ENCODE measurements around the gene QRICH2.
"Not testable (repeated sequence)": the region's sequence is repeated elsewhere in the genome, so short reads cannot be mapped to it uniquely, and the experiment has no call there.

Gene QRICH2

GRCh38 chr17:76276461-76277299 lies 31.4 kb downstream of the QRICH2 start:
- DNase-seq: no peak

- no peak for DNase-seq
Observed at GRCh38 chr17:76276069-76276431, 32.0 kb downstream of the QRICH2 start.

- DNase-seq: no peak
Observed at GRCh38 chr17:76275382-76276068, 32.6 kb downstream of the QRICH2 start.

- DNase-seq: no peak
Observed at GRCh38 chr17:76274112-76274956, 33.7 kb downstream of the QRICH2 start.

GRCh38 chr17:76273445-76274111 lies 34.5 kb downstream of the QRICH2 start:
- no peak for DNase-seq

GRCh38 chr17:76272541-76273444 lies 35.3 kb downstream of the QRICH2 start:
- DNase-seq: no peak

GRCh38 chr17:76271669-76272540 lies 36.2 kb downstream of the QRICH2 start:
- no peak for DNase-seq

- DNase-seq: no peak
Observed at GRCh38 chr17:76270770-76271668, 37.1 kb downstream of the QRICH2 start.

GRCh38 chr17:76270127-76270592 lies 37.9 kb downstream of the QRICH2 start:
- no peak for DNase-seq

GRCh38 chr17:76268991-76269981 lies 38.8 kb downstream of the QRICH2 start:
- no peak for DNase-seq

GRCh38 chr17:76268015-76268749 lies 39.9 kb downstream of the QRICH2 start:
- no peak for DNase-seq

GRCh38 chr17:76267581-76268001 lies 40.5 kb downstream of the QRICH2 start:
- DNase-seq: not testable (repeated sequence)

GRCh38 chr17:76267051-76267576 lies 41.0 kb downstream of the QRICH2 start:
- no peak for DNase-seq

- no peak for DNase-seq
Observed at GRCh38 chr17:76266244-76266938, 41.7 kb downstream of the QRICH2 start.

GRCh38 chr17:76265624-76266243 lies 42.3 kb downstream of the QRICH2 start:
- DNase-seq: no peak
